NCI-H2196 (cell line): ENCODE data around the gene USP6.
"Not testable (repeated sequence)": the region's sequence is repeated elsewhere in the genome, so short reads cannot be mapped to it uniquely, and the experiment has no call there.

Experiments used
- DNase-seq: peaks from one replicate; lab custom pipeline; 2025; ENCODE audit not compliant: unreplicated experiment; lab: John Stamatoyannopoulos, UW

USP6 gene

GRCh38 chr17:5121186-5121841 lies 5.5 kb downstream of the USP6 start:
- no peak for DNase-seq

DNA sequence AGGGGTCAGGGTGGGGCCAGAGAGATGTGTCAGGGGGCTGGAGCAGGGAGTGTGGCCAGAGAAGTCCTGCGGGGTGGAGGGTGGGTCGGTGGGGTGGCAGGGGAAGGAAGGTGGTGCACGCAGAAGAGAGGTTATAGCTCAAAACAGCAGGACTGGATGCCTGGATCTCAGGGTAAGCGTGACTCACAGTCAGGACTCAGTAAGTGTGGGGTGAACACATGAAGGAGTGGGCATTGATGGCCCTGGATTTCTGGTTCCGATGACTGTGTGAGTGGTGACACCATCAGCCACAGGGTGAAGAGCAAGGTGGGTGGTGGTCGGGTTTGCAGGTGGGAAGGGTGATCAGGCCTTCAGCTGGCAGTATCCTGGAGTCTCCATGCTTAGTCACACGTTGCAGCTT lies 6.2 kb downstream of the USP6 start:
- DNase-seq: not testable (repeated sequence)

DNA sequence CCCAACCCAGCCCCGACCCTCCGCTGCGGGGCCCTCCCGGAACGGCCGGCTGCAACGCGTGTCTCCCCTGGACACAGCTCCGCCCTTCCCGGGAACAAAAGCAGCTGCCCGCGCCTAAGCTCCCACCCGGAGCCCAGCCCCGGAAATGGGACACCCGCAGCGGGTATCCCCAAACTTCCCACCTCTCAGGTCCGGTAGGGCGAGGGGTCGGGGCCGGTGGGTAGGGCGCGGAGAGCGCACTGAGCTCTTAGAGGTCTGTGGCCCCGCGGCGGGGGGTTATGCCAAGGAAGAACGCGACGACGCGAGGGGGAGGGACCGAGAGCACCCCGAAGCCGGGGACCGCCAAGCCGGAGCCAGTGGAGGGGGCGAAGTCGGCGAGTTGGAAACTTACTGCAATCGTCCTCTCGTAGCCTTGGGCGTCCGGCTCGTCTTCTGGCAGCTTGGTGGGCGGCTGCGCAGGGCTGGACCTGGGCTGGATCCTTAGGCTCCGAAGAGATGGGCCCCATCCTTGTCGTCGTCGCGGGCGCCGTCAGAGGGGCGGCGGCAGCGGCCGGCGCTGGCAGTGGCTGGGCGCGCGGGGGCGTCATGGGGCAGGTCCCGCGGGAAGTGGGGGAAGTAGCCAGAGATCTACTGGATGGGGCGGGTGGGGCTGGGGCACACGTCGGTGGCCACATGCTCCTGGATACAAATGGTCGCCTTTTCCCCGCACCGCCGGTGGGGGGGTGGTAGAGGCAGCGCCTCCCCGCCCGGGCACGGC lies 6.9 kb downstream of the USP6 start:
- DNase-seq: no peak

- DNase-seq: no peak
Measured at GRCh38 chr17:5123343-5124124, 7.7 kb downstream of the USP6 start.

DNA sequence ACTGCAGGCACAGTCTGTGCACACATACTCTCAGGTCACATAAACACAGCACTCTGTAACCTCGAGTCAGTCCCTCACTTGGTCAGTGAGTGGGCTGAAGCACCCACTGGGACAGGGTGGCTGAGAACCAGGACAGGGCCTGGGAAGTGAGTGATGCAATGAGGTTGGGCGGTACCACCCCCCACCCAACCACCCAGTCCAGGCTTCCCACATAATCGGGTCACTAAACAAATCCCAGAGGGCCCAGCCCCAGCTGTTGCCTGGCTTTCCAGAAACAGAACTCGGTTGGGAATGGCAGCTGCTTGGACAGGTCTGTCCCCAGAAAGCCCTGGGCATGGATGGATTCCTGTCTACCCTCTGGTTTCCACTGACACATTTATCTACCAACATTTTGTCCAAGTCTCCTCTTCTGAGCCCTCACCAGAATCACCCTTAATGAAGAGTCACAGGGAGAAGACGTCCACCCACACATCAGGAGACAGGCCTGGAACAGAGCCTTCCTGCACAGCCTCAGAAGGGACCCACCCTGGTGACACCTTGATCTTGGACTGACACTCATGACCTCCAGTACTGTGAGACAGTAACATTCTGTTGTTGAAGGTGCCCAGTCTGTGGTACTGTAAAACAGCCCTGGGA lies 8.4 kb downstream of the USP6 start:
- not testable (repeated sequence) for DNase-seq

DNA sequence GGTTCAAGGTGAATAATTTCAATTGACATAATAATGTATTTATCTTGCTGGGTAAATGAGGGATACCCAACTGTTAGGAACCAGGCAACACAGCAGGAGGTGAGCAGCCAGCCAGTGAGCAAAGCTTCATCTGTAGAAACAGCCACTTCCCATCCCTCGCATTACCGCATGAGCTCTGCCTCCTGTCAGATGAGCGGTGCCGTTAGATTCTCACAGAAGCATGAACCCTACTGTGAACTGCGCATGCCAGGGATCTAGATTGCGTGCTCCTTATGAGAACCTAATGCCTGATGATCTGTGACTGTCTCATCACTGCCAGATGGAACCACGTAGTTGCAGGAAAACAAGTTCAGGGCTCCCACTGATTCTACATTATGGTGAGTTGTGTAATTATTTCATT lies 9.1 kb downstream of the USP6 start:
- DNase-seq: not testable (repeated sequence)

- no peak for DNase-seq
Measured at GRCh38 chr17:5126719-5127488, 11.1 kb downstream of the USP6 start.

GRCh38 chr17:5127910-5128309 lies 12.1 kb downstream of the USP6 start:
- no peak for DNase-seq

DNA sequence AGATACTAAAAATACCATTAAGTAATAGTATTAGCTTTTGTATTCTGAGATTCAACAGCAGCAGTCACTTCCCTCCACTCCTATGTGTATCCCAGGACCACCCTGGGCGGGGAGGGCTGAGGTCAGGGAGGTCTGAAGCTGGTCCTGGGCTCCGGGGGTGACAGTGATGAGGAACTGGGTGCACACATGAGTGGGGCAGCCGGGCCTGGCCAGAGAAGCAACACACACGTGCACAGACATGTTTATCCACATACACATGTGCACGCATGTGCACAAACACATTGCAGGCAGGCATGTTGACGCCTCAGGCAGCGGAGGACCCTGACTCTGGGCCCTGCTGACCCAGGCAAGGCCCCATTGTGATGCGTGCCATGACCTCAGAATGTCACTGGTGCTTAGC lies 12.6 kb downstream of the USP6 start:
- not testable (repeated sequence) for DNase-seq

GRCh38 chr17:5128905-5129535 lies 13.2 kb downstream of the USP6 start:
- no peak for DNase-seq

- not testable (repeated sequence) for DNase-seq
Measured at GRCh38 chr17:5129770-5130169, 13.9 kb downstream of the USP6 start.

- not testable (repeated sequence) for DNase-seq
Measured at GRCh38 chr17:5130261-5130660, 14.4 kb downstream of the USP6 start.

DNA sequence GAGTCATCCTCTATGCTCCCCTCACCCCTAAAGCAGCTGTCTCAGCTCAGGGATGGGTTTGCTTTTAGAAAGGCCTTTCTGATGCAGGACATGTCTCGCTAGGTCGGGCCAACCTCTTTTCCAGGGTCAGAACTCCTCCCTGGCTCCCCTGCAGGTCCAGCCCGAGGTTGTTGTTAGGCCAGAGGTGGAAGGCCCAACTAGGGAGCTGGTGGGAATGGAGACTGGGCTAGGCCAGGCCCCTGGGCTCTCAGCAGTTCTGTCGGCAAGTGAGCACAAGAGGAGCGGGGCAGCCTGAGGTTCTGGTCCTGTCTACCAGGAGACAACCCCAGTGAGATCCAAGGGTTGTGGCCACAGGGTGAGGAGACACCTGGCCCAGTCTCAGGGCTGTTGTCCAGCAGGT lies 14.9 kb downstream of the USP6 start:
- DNase-seq: not testable (repeated sequence)

DNA sequence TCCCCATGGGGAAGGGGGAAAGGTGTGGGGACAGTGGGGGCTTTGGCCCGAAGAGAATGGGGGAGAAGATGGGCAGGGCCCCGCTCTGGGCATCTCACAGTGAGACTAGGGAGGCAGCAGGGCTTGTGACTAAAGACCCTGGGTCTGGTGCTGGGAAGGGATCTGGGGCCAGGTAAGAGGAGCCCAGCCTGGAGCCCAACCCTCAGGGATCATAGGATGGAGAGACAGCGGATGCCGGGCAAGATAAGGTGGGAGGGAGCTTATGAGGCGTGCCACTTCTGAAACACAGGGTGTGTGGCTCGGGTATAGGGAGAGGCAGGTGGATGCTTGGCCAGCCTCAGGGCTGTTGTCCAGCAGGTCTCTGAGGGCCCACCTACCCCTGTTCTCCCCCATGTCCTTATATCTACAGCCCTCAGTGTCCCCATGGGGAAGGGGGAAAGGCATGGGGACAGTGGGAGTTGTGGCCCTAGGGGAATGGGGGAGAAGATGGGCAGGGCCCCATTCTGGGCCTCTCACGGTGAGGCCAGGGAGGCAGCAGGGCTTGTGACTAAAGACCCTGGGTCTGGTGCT lies 15.4 kb downstream of the USP6 start:
- no peak for DNase-seq

DNA sequence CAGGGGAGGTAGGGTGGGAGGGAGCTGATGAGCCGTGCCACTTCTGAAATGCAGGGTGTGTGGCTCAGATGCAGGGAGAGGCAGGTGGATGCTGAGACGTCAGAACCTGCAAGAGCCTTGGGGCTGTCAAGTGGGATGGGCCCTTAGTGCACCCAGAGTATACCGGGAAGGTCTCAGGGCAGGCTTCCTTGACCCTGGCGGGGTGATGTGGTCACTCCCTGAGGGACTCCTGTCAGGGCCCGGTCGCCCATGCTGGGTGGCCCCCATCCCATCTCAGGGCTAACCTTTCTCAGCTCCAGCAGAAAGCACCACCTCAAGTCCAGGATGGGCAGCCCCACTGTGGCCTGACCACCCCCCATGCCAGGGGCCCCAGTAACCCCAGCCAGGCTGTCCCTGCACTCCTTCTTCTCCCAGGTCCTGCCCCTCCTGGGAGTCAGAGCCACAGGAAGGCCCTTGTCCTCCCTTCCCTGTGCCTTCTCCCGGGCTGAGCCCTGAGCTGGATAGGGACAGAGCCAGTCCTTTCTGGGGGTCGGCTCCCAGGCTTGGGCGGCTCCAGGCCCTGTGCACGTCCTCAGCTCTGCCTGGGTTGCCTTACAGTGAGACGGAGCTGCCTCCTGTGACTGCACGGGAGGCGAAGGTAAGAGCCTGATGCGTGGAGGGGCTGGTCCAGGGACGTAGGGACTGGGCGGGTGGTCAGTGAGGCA lies 16.1 kb downstream of the USP6 start:
- DNase-seq: not testable (repeated sequence)

GRCh38 chr17:5132503-5133225 lies 16.8 kb downstream of the USP6 start:
- DNase-seq: not testable (repeated sequence)

GRCh38 chr17:5133311-5133710 lies 17.5 kb downstream of the USP6 start:
- no peak for DNase-seq

DNA sequence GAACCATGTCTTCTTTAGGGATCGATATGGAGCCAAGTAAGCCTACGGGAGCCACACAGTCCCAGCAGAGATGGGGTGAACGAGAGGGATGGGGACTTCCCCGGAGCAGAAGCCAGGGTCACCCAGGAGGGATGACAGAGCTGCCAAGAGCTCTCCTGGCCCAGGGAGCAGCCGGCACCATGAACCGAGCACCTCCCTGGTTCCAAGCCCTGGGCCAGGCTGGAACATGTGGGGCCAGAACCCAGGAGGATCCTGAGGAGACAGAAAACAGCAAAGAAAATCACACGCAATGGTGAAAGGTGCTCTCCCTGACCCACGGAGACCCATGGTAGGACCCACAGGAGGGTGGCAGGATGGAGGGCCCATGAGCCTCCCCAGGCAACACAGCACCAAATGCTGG lies 18.1 kb downstream of the USP6 start:
- DNase-seq: not testable (repeated sequence)
